SKM-1 treated with dmso at 0.1 percent for 144 hours (cell line): ENCODE data around the gene CEBPE.

Experiments
- DNase-seq: peaks from one replicate; lab custom pipeline; 2025; ENCODE audit not compliant: unreplicated experiment; lab: John Stamatoyannopoulos, UW

Gene CEBPE

GRCh38 chr14:23145794-23146350, 26.8 kb upstream of the CEBPE start:
- DNase-seq: no peak

- DNase-seq: no peak
Observed at GRCh38 chr14:23143911-23144310, 24.9 kb upstream of the CEBPE start.

GRCh38 chr14:23142826-23143225, 23.8 kb upstream of the CEBPE start:
- no peak for DNase-seq

GRCh38 chr14:23141706-23142444, 22.8 kb upstream of the CEBPE start:
- DNase-seq: no peak

- DNase-seq: no peak
Observed at GRCh38 chr14:23140371-23140770, 21.3 kb upstream of the CEBPE start.

- no peak for DNase-seq
Observed at GRCh38 chr14:23139874-23140273, 20.8 kb upstream of the CEBPE start.

- no peak for DNase-seq
Observed at GRCh38 chr14:23137813-23138535, 18.9 kb upstream of the CEBPE start.

- no peak for DNase-seq
Observed at GRCh38 chr14:23137192-23137812, 18.2 kb upstream of the CEBPE start.

- no peak for DNase-seq
Observed at GRCh38 chr14:23136566-23137133, 17.6 kb upstream of the CEBPE start.

- DNase-seq: no peak
Observed at GRCh38 chr14:23132970-23133369, 13.9 kb upstream of the CEBPE start.

- no peak for DNase-seq
Observed at GRCh38 chr14:23131482-23131881, 12.4 kb upstream of the CEBPE start.

GRCh38 chr14:23130871-23131270, 11.8 kb upstream of the CEBPE start:
- DNase-seq: peak; percentile 13

GRCh38 chr14:23129759-23130316, 10.8 kb upstream of the CEBPE start:
- DNase-seq: no peak

GRCh38 chr14:23128969-23129758, 10.1 kb upstream of the CEBPE start:
- DNase-seq: peak; percentile 12

GRCh38 chr14:23127861-23128260, 8.8 kb upstream of the CEBPE start:
- no peak for DNase-seq

GRCh38 chr14:23126548-23127278, 7.7 kb upstream of the CEBPE start:
- no peak for DNase-seq

GRCh38 chr14:23125933-23126524, 7.0 kb upstream of the CEBPE start:
- DNase-seq: no peak

- no peak for DNase-seq
Observed at GRCh38 chr14:23125011-23125410, 6.0 kb upstream of the CEBPE start.

- no peak for DNase-seq
Observed at GRCh38 chr14:23124337-23124954, 5.4 kb upstream of the CEBPE start.
